BJ (cell line): Measurements from ENCODE around the gene TRAF3IP1. TPM values are rescaled to one million over a fixed set of nuclear protein-coding genes. Genes with fewer than 3 reads are reported as not detected.
A peak's percentile ranks its signal among the peaks of the same experiment; 100 is the strongest.
"Not testable (repeated sequence)": the region's sequence is repeated elsewhere in the genome, so short reads cannot be mapped to it uniquely, and the experiment has no call there.

Experiments
- CTCF ChIA-PET: fragments of 350-600 bp; formaldehyde crosslinking; extraction: SDS; loops from one replicate; lab custom pipeline; 2021; ENCODE audit warnings: antibody characterized with exemption, inconsistent platforms; lab: Yijun Ruan, JAX
- POLR2A ChIA-PET: fragments of 300-600 bp; sonication (Branson Sonifier 250); formaldehyde crosslinking; extraction: SDS; loops from one replicate; lab custom pipeline; 2021; ENCODE audit warnings: antibody characterized with exemption; lab: Charles Lee
- DNase-seq: peaks from one replicate; pipeline ENCODE4 v3.0.0-alpha.2; 2011; ENCODE audit warnings: low read depth
- H3K27me3 ChIP-seq: 2 replicates; pipeline ENCODE4 v1.6.0; 2011; ENCODE audit warnings: low read length; ENCODE audit not compliant: control insufficient read depth, insufficient read depth
- H3K36me3 ChIP-seq: 2 replicates; pipeline ENCODE4 v1.5.1; 2011; ENCODE audit warnings: low read length; ENCODE audit not compliant: control insufficient read depth, insufficient read depth
- H3K4me3 ChIP-seq: 2 replicates; pipeline ENCODE4 v1.5.1; 2011; ENCODE audit warnings: low read depth, mild to moderate bottlenecking, control low read depth, low read length
- polyA plus RNA-seq: library from polyadenylated mRNA; depleted of rRNA; stranded (reverse); fragments of >200 nt; gene quantifications from 2 replicates; pipeline ENCODE4 v1.2.3, GENCODE V29; 2011
- TF ChIP-seq, protein P1 (sequence below): IDR thresholded peaks from 2 replicates; pipeline ENCODE4 v1.5.1; 2011; ENCODE audit warnings: low read depth, mild to moderate bottlenecking, control low read depth, inconsistent platforms, low read length, moderate library complexity; ENCODE audit not compliant: insufficient read depth

Gene TRAF3IP1
- polyA plus RNA-seq, 1 experiment: 5.8 TPM

DNA sequence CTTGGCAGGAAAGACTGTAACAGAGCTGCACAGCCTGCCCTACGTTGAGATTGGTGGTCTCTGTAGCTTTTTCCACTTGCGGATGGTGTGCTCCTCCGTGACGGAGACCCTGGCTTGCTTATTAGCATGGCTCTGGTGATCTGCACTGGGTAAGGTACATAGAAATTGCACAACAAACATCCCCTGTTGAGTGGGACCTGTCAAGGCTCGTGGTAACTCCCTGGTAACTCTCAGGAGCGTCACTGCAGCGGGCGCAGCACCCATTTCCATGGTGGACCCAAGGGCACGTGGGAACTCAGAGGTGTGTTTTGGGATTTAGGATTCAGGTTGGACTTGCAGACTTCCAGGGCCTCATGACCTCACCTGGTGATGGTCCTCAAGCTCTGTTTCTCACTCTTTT is 1.1 kb downstream of the TRAF3IP1 start:
- Histone ChIP-seq H3K36me3 (peaks cover 4% of the 10 kb centered on the region; the same call in 1 of the 2 replicates), H3K4me3 (peak overlapping the region; percentile 82), H3K27me3 (no peaks in the 10 kb centered on the region)
- CTCF ChIA-PET: interaction anchor here (0.6 to 1.0 kb wide), 3 partner anchors 18 to 48 kb away, joined by 3 read pairs; no protein-coding TSS in a partner anchor
- TF ChIP-seq, protein P1, sequence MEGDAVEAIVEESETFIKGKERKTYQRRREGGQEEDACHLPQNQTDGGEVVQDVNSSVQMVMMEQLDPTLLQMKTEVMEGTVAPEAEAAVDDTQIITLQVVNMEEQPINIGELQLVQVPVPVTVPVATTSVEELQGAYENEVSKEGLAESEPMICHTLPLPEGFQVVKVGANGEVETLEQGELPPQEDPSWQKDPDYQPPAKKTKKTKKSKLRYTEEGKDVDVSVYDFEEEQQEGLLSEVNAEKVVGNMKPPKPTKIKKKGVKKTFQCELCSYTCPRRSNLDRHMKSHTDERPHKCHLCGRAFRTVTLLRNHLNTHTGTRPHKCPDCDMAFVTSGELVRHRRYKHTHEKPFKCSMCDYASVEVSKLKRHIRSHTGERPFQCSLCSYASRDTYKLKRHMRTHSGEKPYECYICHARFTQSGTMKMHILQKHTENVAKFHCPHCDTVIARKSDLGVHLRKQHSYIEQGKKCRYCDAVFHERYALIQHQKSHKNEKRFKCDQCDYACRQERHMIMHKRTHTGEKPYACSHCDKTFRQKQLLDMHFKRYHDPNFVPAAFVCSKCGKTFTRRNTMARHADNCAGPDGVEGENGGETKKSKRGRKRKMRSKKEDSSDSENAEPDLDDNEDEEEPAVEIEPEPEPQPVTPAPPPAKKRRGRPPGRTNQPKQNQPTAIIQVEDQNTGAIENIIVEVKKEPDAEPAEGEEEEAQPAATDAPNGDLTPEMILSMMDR: no peak
- DNase-seq: no peak
- POLR2A ChIA-PET: no interaction called here

DNA sequence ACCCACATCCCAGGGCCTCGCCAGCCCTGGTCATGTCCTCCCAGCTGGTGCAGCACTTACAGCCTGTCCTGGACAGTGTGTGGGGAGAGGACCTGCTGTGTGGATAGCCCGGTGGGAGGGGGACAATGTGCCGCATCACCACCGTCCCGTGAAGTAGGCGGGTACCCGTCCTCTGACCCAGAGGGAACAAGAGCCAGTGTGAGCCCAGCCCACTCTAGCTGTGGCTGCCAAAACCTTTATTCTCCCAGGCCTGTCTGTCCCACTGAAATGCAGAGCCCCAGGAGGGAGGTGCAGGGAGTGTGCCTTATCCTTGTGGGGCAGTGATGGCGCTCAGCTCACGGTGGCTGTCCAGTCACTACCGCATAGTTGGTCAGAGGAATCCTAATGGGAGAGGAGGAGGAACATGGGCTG is 1.7 kb downstream of the TRAF3IP1 start:
- no peak for DNase-seq
- ChIA-PET POLR2A (no interaction called here), CTCF (interaction anchor here (1.0 kb wide), 1 partner anchor 17 kb away, joined by 3 read pairs; no protein-coding TSS in a partner anchor)
- TF ChIP-seq, protein P1: no peak
- Histone ChIP-seq H3K27me3 (no peaks in the 10 kb centered on the region), H3K36me3 (peaks cover 4% of the 10 kb centered on the region; the same call in 1 of the 2 replicates), H3K4me3 (no peak overlapping the region)

DNA sequence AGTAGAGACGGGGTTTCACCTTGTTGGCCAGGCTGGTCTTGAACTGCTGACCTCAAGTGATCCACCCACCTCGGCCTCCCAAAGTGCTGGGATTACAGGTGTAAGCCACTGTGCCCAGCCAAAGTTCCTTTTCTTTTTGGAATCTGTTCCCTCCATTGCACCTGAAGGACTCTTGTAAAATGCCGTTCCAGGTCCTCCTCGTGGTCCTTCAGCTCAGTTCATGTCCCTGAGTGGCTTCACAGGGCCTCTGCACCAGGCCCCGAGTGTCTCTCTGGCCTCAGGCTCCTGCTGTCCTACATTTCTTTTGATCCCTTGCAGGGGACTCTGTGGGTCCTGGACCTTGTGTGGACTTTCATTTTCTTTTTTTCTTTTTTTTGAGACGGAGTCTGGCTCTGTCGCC is 3.9 kb downstream of the TRAF3IP1 start:
- H3K36me3 ChIP-seq, H3K4me3 ChIP-seq, H3K27me3 ChIP-seq, CTCF ChIA-PET, DNase-seq, POLR2A ChIA-PET: not testable (repeated sequence)

DNA sequence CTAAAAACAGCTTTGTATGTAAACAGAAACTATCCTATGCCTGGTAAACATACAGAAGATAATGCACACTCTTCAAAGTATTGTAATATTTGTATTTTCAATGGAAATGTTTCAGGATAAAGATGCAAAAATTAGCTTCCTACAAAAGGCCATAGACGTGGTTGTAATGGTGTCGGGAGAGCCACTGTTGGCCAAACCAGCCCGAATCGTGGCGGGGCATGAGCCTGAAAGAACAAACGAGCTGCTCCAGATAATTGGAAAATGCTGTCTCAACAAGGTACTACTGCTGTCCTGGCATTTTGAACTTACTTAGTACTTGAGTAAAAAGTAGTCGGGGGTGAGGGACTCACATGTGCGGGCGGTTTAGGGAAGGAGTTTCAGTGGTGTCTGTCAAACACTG is 5.4 kb downstream of the TRAF3IP1 start:
- ChIA-PET CTCF (interaction anchor here (1.4 kb wide), 1 partner anchor 21 kb away, joined by 6 read pairs; no protein-coding TSS in a partner anchor), POLR2A (no interaction called here)
- DNase-seq: no peak
- TF ChIP-seq, protein P1: no peak
- Histone ChIP-seq H3K27me3 (no peaks in the 10 kb centered on the region), H3K36me3 (peaks cover 11% of the 10 kb centered on the region), H3K4me3 (no peak overlapping the region)

DNA sequence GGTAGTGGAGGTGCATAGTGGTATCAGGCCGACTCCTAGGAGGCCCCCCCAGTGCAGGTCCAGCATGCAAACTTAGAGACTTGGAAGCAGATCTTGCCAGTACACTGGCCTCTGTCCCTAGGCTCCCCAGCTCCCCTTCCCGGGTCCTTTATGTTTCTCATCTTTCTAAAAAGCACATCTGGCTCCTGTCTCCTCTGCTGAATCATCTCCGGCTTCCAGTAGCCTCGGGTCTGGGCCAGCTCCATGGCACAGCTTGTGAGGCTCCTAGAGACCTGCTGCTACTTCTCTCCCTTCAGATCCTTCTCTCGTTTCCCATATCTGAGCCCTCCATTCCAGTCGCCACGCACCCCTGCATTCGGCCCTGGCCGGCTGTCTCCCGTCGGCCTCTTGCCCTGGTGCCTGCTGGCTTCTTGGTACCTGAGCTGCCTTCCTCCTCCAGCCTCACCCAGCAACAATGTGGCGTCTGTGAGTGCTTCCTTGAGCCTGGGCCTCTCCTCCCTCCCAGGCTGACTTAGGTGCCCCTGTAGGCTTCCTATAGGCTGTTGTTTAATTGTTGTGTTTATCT is 6.6 kb downstream of the TRAF3IP1 start:
- TF ChIP-seq, protein P1: no peak
- ChIA-PET POLR2A (no interaction called here), CTCF (interaction anchor here (1.4 to 1.5 kb wide), 2 partner anchors 15 to 22 kb away, joined by 3 to 6 read pairs; no protein-coding TSS in a partner anchor)
- Histone ChIP-seq H3K27me3 (no peaks in the 10 kb centered on the region), H3K4me3 (no peak overlapping the region), H3K36me3 (peaks cover 11% of the 10 kb centered on the region)
- no peak for DNase-seq
